ENCODE measurements around the gene CYP4Z1.
"Not testable (repeated sequence)": the region's sequence is repeated elsewhere in the genome, so short reads cannot be mapped to it uniquely, and the experiment has no call there.

The CYP4Z1 gene

DNA sequence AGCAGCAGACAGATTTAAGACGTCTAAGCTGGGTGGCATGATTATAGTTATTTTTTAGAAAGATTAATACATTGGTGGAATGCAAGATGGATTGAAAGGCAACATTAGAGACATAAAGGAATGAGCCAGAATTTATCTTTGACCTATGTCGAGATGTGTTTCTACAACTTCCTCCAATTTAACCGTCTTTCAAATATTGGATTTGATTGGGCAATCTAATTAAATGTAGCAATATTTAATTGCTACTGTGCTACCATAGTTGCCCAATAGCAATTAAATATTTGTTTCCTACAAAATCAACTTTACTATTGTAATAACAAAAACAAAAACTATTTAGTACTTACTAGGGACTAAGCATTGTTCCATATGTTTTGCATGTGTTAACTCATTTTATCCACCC is 39.8 kb downstream of the CYP4Z1 start:
- no peak for DNase-seq (ENCODE audit: low read depth)

DNA sequence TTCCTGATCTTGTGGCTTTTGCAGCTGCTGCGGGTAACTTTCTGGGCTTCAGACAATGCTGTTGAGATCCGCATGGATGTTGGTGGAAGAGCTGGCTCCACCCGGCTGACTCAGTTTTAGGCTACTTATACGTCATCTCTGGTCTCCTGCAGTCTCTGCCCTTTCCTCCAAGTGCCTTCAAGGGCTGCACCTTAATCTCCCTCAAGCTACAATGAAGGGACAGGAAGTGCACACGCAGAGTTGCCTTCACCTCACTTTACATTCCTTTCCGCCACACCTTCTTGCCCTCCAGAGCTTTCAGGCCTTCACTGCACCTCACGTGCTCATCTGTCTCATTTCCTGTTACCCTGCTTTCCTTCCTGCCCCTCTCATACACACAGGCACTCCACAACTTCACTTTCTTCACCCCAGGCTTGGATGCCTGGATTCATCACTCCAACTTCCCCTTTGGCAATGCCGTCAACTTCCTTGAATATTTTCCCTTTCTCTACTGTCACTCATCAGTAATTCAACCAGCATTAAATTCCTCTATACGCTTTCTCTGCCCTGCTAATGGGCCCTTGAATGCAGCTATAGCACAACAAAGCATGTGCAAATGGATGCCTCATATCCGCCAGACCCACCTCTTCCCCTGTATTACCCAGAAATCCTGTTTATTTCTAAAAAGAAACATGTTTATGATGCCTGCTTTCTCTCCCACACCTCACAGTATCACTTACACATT is 41.0 kb downstream of the CYP4Z1 start:
- DNase-seq (ENCODE audit: low read depth): not testable (repeated sequence)

More for the DNA sequence above, 39.8 kb downstream of the CYP4Z1 start:
- no peak for TF ChIP-seq CTCF (conservative IDR thresholded peaks at IDR 0.05; ENCODE audit: low read depth, low read length)
- H3K4me3 ChIP-seq (ENCODE audit: low read length): no peak overlapping the region

DNA sequence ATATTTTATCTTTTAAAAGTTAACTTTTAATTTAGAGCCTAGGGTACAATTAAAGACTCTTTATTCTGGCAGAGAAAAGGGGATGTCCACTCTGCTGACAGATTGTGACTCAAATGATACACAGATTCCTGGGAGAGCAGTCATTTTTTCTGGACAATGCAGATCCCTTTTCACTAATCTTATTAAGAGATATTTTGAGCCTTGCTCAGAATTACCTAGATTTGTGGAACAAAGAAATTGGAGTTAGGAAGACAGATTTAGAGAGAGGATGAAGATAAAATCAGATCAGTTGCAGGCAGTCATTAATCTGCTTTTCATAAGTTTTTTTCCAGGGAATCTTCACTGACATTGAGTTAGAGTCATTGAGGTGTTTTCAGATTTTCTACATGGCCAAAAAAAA is 42.5 kb downstream of the CYP4Z1 start:
- H3K4me3 ChIP-seq (ENCODE audit: low read length); DNase-seq (ENCODE audit: low read depth): not testable (repeated sequence)

More for the DNA sequence above, 41.0 kb downstream of the CYP4Z1 start:
- not testable (repeated sequence) for H3K4me3 ChIP-seq (ENCODE audit: low read length)

DNA sequence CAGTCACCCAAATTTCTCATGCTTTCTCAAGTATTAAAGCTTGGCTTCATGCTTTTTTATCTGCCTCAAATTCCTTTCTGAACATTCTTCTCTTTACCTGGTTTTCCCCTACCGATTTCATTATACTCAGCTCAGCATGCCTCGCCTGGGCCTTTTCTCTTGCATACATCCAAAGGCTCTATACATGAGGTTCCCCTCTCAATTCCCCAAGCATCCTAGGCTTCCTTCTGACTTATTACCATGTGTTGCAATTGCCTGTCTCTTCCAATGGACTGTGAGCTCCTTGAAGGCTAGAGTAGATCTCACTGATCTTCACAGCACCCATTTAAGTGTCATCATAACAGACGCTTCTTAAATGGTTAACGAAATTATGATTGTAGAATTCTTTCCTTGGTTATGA is 46.1 kb downstream of the CYP4Z1 start:
- TF ChIP-seq CTCF (conservative IDR thresholded peaks at IDR 0.05; ENCODE audit: low read depth, low read length): no peak
- DNase-seq (ENCODE audit: low read depth): no peak

GRCh38 chr1:47121039-47121438 is 54.0 kb downstream of the CYP4Z1 start:
- not testable (repeated sequence) for H3K4me3 ChIP-seq (ENCODE audit: low read length); DNase-seq (ENCODE audit: low read depth)

More for the DNA sequence above, 46.1 kb downstream of the CYP4Z1 start:
- H3K4me3 ChIP-seq (ENCODE audit: low read length): no peak overlapping the region

DNA sequence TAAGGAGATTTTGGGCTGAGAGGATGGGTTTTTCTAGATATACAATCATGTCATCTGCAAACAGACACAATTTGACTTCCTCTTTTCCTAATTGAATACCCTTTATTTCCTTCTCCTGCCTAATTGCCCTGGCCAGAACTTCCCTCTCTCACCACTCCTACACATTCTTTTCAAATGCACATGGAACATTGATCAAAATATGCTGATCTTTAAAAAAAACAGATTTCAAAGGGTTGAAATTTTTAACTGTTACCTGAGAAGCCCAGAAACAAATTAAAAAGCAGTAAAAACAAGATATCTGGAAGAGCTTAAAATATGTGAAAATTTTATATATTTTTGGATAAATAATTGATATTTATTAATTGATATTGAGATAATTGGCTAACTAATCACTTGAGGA is 57.8 kb downstream of the CYP4Z1 start:
- not testable (repeated sequence) for H3K4me3 ChIP-seq (ENCODE audit: low read length); DNase-seq (ENCODE audit: low read depth)

DNA sequence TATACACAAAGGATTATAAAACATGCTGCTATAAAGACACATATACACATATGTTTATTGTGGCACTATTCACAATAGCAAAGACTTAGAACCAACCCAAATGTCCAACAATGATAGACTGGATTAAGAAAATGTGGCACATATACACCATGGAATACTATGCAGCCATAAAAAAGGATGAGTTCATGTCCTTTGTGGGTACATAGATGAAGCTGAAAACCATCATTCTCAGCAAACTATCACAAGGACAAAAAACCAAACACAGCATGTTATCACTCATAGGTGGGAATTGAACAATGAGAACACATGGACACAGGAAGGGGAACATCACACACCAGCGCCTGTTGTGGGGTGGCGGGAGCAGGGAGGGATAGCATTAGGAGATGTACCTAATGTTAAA is 60.0 kb downstream of the CYP4Z1 start:
- DNase-seq (ENCODE audit: low read depth); H3K4me3 ChIP-seq (ENCODE audit: low read length): not testable (repeated sequence)

- TF ChIP-seq CTCF (conservative IDR thresholded peaks at IDR 0.05; ENCODE audit: low read depth, low read length): no peak
- H3K4me3 ChIP-seq (ENCODE audit: low read length): no peak overlapping the region
- DNase-seq (ENCODE audit: low read depth): no peak
Measured at GRCh38 chr1:47128221-47128620, 61.2 kb downstream of the CYP4Z1 start.

- DNase-seq (ENCODE audit: low read depth); H3K4me3 ChIP-seq (ENCODE audit: low read length): not testable (repeated sequence)
Measured at GRCh38 chr1:47128854-47129253, 61.8 kb downstream of the CYP4Z1 start.

- not testable (repeated sequence) for H3K4me3 ChIP-seq (ENCODE audit: low read length); DNase-seq (ENCODE audit: low read depth)
Measured at GRCh38 chr1:47129489-47130230, 62.6 kb downstream of the CYP4Z1 start.

- not testable (repeated sequence) for DNase-seq (ENCODE audit: low read depth); H3K4me3 ChIP-seq (ENCODE audit: low read length)
Measured at GRCh38 chr1:47132665-47133064, 65.6 kb downstream of the CYP4Z1 start.
